K562 (cell line): ENCODE measurements around the gene NLGN2. TPM values are rescaled to one million over a fixed set of nuclear protein-coding genes. Genes with fewer than 3 reads are reported as not detected.

ENCODE experiments used
- CCAR2 ChIP-seq: fragments of 200-400 bp; formaldehyde crosslinking; IDR thresholded peaks from 2 replicates; pipeline ENCODE4 v1.6.1; 2017; ENCODE audit warnings: mild to moderate bottlenecking, low read depth, low read length
- ELF1 ChIP-seq: fragments of 200-800 bp; sonication (Bioruptor generic); IDR thresholded peaks from 2 replicates; pipeline ENCODE4 v1.6.1; 2016; ENCODE audit warnings: missing genetic modification characterization, missing compliant biosample characterization
- GATA2 ChIP-seq: sonication (generic); formaldehyde crosslinking; IDR thresholded peaks from 2 replicates; pipeline ENCODE4 v1.4.0; 2020; ENCODE audit warnings: mild to moderate bottlenecking, missing genetic modification reagents
- KAT7 ChIP-seq: sonication (generic); formaldehyde crosslinking; IDR thresholded peaks from 2 replicates; pipeline ENCODE4 v1.8.0; 2022; ENCODE audit warnings: missing genetic modification reagents, mild to moderate bottlenecking, borderline replicate concordance
- KLF10 ChIP-seq: fragments of 250-450 bp; sonication (Bioruptor Pico); IDR thresholded peaks from 2 replicates; pipeline ENCODE4 v1.6.1; 2021; ENCODE audit warnings: matching md5 sums
- L3MBTL2 ChIP-seq: fragments of 450-650 bp; IDR thresholded peaks from 2 replicates; pipeline ENCODE4 v1.6.1; 2016; ENCODE audit warnings: mild to moderate bottlenecking, moderate library complexity
- POLR2AphosphoS5 ChIP-seq: IDR thresholded peaks from 2 replicates; pipeline ENCODE4 v1.6.1; 2011; ENCODE audit warnings: mild to moderate bottlenecking, low read depth, low read length, moderate library complexity; ENCODE audit not compliant: control insufficient read depth, insufficient read depth
- SOX6 ChIP-seq: fragments of 450-650 bp; IDR thresholded peaks from 2 replicates; pipeline ENCODE4 v1.6.1; 2014; ENCODE audit warnings: mild to moderate bottlenecking
- TAF7 ChIP-seq: fragments of 450-650 bp; IDR thresholded peaks from 2 replicates; pipeline ENCODE4 v1.6.1; 2016; ENCODE audit warnings: missing genetic modification characterization, missing compliant biosample characterization
- TEAD2 ChIP-seq: fragments of 450-650 bp; IDR thresholded peaks from 2 replicates; pipeline ENCODE4 v1.6.1; 2016; ENCODE audit warnings: missing genetic modification characterization, control low read depth, missing compliant biosample characterization
- ZKSCAN1 ChIP-seq: fragments of 150-350 bp; IDR thresholded peaks from 2 replicates; pipeline ENCODE4 v1.6.1; 2016; ENCODE audit warnings: low read depth, low read length
- polyA plus RNA-seq, 8 experiments: library from polyadenylated mRNA; depleted of rRNA in 4 of 8; stranded (reverse) in 5 of 8; unstranded in 3 of 8; fragments of >200 nt; fragmentation: Nextera tagmentation in 2 of 8; fragmentation: Illumina TruSeq in 1 of 8; extraction: Ambion mirVana in 2 of 8; extraction: Trizol in 1 of 8; gene quantifications; 2 replicates each; pipeline versions ENCODE4 v1.2.1 to v1.2.3, GENCODE V29; 2011 to 2014; ENCODE audit warnings: inconsistent platforms in 1 of 8, missing spikeins in 1 of 8
- total RNA-seq, 7 experiments: library from RNA; depleted of rRNA in 6 of 7; stranded (reverse); fragments of >200 nt in 6 of 7; fragmentation: Illumina TruSeq in 2 of 7; extraction: Trizol in 2 of 7; gene quantifications; 2 replicates each; pipeline versions ENCODE4 v1.2.1 to v1.2.3, GENCODE V29; 2011 to 2021; ENCODE audit warnings: low replicate concordance in 1 of 7
- TF ChIP-seq, protein P1 (sequence below): sonication (generic); formaldehyde crosslinking; IDR thresholded peaks from 2 replicates; pipeline ENCODE4 v1.8.1; 2023; ENCODE audit warnings: mild to moderate bottlenecking, missing genetic modification reagents
- TF ChIP-seq, protein P2 (sequence below), 2 experiments: IDR thresholded peaks; 2 replicates each; pipeline ENCODE4 v1.6.1; 2012; ENCODE audit warnings: improper control_type of control experiment in 2 of 2, low read depth in 2 of 2, low read length in 2 of 2, borderline replicate concordance in 1 of 2
- TF ChIP-seq, protein P3 (sequence below): fragments of 250-450 bp; sonication (Bioruptor Pico); IDR thresholded peaks from 2 replicates; pipeline ENCODE4 v1.5.0; 2021
- TF ChIP-seq, protein P4 (sequence below): fragments of 450-650 bp; formaldehyde crosslinking; IDR thresholded peaks from 2 replicates; pipeline ENCODE4 v1.4.0; 2022; ENCODE audit warnings: missing genetic modification characterization
- TF ChIP-seq, protein P5 (sequence below): fragments of 200-800 bp; sonication (Bioruptor generic); IDR thresholded peaks from 2 replicates; pipeline ENCODE4 v1.6.1; 2017; ENCODE audit warnings: missing genetic modification characterization, missing compliant biosample characterization

Gene NLGN2
- total and polyA plus RNA-seq, 9 of the 15 experiments (the other 6 are each of a cell fraction or from before 2014, with no cell fraction given), result 0.11 to 7.8 (median 0.77) TPM

DNA sequence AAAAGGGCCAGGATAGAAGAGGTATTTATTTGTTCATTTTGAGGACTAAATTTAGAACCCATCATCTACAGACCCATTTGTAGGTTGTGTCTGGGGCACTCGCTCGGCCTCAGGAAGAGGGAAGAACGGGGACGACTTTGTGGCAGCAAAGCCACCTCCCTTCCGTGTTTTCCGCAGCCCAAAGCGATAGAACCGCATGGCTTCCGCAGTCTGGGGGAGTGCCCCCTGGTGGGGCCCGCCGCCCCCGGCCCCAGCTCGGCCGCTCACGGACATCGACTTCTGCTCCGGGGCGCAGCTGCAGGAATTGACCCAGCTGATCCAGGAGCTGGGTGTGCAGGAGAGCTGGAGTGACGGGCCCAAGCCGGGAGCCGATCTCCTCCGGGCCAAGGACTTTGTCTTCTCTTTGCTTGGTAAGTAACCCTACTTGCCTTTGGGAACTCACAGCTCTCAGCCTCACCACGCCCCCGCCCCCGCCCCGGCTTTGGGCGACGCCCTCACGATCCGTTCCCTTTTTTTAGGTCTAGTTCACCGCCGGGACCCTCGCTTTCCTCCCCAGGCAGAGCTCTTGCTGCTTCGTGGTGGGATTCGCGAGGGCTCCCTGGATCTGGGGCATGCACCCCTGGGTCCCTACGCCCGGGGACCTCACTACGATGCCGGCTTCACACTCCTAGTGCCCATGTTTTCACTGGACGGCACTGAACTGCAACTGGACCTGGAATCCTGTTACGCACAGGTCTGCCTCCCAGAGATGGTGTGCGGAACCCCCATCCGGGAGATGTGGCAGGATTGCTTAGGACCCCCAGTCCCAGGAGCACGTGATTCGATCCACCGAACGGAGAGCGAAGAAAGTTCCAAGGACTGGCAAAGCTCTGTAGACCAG, 28.3 kb downstream of the NLGN2 start (continued):
- TF ChIP-seq KLF10 (CRISPR knock-in tag), result no peak
- 0 out of 2 replicates have a peak, but pooled peaks have one; percentile 44 for TF ChIP-seq KAT7 (CRISPR knock-in tag)
- TF ChIP-seq TAF7, result no peak
- 0 out of 2 replicates have a peak, but pooled peaks have one; percentile 13 for TF ChIP-seq ZKSCAN1
- TF ChIP-seq, protein P1, sequence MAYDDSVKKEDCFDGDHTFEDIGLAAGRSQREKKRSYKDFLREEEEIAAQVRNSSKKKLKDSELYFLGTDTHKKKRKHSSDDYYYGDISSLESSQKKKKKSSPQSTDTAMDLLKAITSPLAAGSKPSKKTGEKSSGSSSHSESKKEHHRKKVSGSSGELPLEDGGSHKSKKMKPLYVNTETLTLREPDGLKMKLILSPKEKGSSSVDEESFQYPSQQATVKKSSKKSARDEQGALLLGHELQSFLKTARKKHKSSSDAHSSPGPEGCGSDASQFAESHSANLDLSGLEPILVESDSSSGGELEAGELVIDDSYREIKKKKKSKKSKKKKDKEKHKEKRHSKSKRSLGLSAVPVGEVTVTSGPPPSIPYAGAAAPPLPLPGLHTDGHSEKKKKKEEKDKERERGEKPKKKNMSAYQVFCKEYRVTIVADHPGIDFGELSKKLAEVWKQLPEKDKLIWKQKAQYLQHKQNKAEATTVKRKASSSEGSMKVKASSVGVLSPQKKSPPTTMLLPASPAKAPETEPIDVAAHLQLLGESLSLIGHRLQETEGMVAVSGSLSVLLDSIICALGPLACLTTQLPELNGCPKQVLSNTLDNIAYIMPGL, result no peak
- 0 out of 2 replicates have a peak, but pooled peaks have one; percentile 15 for TF ChIP-seq POLR2AphosphoS5
- TF ChIP-seq L3MBTL2, result 0 out of 2 replicates have a peak, but pooled peaks have one; percentile 48
- TF ChIP-seq CCAR2, result no peak
- TF ChIP-seq, protein P2, sequence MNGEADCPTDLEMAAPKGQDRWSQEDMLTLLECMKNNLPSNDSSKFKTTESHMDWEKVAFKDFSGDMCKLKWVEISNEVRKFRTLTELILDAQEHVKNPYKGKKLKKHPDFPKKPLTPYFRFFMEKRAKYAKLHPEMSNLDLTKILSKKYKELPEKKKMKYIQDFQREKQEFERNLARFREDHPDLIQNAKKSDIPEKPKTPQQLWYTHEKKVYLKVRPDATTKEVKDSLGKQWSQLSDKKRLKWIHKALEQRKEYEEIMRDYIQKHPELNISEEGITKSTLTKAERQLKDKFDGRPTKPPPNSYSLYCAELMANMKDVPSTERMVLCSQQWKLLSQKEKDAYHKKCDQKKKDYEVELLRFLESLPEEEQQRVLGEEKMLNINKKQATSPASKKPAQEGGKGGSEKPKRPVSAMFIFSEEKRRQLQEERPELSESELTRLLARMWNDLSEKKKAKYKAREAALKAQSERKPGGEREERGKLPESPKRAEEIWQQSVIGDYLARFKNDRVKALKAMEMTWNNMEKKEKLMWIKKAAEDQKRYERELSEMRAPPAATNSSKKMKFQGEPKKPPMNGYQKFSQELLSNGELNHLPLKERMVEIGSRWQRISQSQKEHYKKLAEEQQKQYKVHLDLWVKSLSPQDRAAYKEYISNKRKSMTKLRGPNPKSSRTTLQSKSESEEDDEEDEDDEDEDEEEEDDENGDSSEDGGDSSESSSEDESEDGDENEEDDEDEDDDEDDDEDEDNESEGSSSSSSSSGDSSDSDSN (IDR thresholded peaks at IDR 0.05; ENCODE audit: borderline replicate concordance in 1 of 2, low read depth in 2 of 2, low read length in 2 of 2), result 0 out of 4 replicates have a peak, but pooled peaks of 1 of the 2 experiments have one; percentile 68
- no peak for TF ChIP-seq GATA2 (CRISPR knock-in tag)
- TF ChIP-seq ELF1, result peak; percentile 37; the same call in 1 of the 2 replicates
- TF ChIP-seq, protein P3, sequence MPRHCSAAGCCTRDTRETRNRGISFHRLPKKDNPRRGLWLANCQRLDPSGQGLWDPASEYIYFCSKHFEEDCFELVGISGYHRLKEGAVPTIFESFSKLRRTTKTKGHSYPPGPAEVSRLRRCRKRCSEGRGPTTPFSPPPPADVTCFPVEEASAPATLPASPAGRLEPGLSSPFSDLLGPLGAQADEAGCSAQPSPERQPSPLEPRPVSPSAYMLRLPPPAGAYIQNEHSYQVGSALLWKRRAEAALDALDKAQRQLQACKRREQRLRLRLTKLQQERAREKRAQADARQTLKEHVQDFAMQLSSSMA (CRISPR knock-in tag), result no peak
- TF ChIP-seq, protein P4, sequence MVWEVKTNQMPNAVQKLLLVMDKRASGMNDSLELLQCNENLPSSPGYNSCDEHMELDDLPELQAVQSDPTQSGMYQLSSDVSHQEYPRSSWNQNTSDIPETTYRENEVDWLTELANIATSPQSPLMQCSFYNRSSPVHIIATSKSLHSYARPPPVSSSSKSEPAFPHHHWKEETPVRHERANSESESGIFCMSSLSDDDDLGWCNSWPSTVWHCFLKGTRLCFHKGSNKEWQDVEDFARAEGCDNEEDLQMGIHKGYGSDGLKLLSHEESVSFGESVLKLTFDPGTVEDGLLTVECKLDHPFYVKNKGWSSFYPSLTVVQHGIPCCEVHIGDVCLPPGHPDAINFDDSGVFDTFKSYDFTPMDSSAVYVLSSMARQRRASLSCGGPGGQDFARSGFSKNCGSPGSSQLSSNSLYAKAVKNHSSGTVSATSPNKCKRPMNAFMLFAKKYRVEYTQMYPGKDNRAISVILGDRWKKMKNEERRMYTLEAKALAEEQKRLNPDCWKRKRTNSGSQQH (CRISPR knock-in tag), result no peak
- TF ChIP-seq TEAD2 (tag), result no peak
- TF ChIP-seq, protein P5, sequence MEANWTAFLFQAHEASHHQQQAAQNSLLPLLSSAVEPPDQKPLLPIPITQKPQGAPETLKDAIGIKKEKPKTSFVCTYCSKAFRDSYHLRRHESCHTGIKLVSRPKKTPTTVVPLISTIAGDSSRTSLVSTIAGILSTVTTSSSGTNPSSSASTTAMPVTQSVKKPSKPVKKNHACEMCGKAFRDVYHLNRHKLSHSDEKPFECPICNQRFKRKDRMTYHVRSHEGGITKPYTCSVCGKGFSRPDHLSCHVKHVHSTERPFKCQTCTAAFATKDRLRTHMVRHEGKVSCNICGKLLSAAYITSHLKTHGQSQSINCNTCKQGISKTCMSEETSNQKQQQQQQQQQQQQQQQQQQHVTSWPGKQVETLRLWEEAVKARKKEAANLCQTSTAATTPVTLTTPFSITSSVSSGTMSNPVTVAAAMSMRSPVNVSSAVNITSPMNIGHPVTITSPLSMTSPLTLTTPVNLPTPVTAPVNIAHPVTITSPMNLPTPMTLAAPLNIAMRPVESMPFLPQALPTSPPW (CRISPR knock-in tag), result peak; percentile 41
- no peak for TF ChIP-seq SOX6
